Measurements from ENCODE around the gene COL10A1.

- TF ChIP-seq CTCF (IDR thresholded peaks at IDR 0.05 in 8 of 11, conservative IDR thresholded peaks at IDR 0.05 in 3 of 11): no peak
- no peak for TF ChIP-seq POLR2AphosphoS5 (IDR thresholded peaks at IDR 0.05)
Measured at GRCh38 chr6:116070101-116070500, 55.8 kb downstream of the COL10A1 start.
